ENCODE results near the gene DPM2. TPM values are rescaled to one million over a fixed set of nuclear protein-coding genes. Genes with fewer than 3 reads are reported as not detected.
A peak's percentile ranks its signal among the peaks of the same experiment; 100 is the strongest.

The DPM2 gene
- total RNA-seq, 2 donors from 2014 or later: 45.7 TPM

DNA sequence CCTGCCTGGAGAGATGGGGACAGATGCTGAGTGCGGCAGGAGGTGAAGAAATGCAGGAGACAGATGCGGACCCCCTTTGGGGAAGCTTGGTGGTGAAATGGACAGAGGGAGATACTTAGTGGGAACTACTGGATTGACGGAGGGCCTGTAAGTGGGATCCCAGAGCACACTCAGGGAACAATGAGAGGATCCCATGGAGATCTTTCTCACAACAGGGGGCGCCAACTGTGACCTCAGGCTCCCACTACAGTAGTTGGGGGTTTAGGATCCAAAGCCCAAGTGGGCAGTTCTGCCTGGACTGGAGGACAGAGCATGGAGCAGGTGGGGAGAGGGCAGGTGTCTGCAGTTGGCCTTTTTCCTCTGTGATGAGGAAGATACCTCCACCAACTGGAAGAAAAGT, 3.4 kb downstream of the DPM2 start:
- Histone ChIP-seq H3K4me1 (ENCODE audit: control insufficient read depth, insufficient read depth, low read length) (no peaks in the 10 kb centered on the region), H3K27ac (ENCODE audit: low read depth, low read length) (no peak overlapping the region), H3K9me3 (ENCODE audit: control insufficient read depth, low read length) (no peaks in the 10 kb centered on the region), H3K4me3 (ENCODE audit: low read length) (no peak overlapping the region), H3K9ac (ENCODE audit: extremely low read depth, low read length, poor library complexity, severe bottlenecking) (no peak overlapping the region), H3K27me3 (ENCODE audit: control insufficient read depth, insufficient read depth, low read length, poor library complexity, severe bottlenecking) (peaks cover 11% of the 10 kb centered on the region), H3K36me3 (ENCODE audit: control insufficient read depth, insufficient read depth, low read length) (no peaks in the 10 kb centered on the region)
- no peak for DNase-seq
- Mint-ChIP-seq H3K4me1 (peaks cover 30% of the 10 kb centered on the region), H3K27me3 (ENCODE audit: insufficient read depth) (peaks cover 13% of the 10 kb centered on the region), H3K4me3 (no peak overlapping the region), H3K27ac (peak overlapping the region; percentile 83), H3K9me3 (no peaks in the 10 kb centered on the region), H3K36me3 (ENCODE audit: low read depth) (peaks cover 7% of the 10 kb centered on the region)
- no peak for TF ChIP-seq CTCF (conservative IDR thresholded peaks at IDR 0.05)
- 94 to 95% methylated on average over 4 of the region's 4 CpGs for WGBS, 2 experiments (ENCODE audit: insufficient coverage in 1 of 2, insufficient read length in 1 of 2)

- TF ChIP-seq CTCF (conservative IDR thresholded peaks at IDR 0.05): no peak
- Histone ChIP-seq H3K9ac (ENCODE audit: extremely low read depth, low read length, poor library complexity, severe bottlenecking) (no peak overlapping the region), H3K27me3 (ENCODE audit: control insufficient read depth, insufficient read depth, low read length, poor library complexity, severe bottlenecking) (peaks cover 38% of the 10 kb centered on the region), H3K4me3 (ENCODE audit: low read length) (peak overlapping the region; percentile 77), H3K36me3 (ENCODE audit: control insufficient read depth, insufficient read depth, low read length) (no peaks in the 10 kb centered on the region), H3K4me1 (ENCODE audit: control insufficient read depth, insufficient read depth, low read length) (no peaks in the 10 kb centered on the region), H3K27ac (ENCODE audit: low read depth, low read length) (no peak overlapping the region), H3K9me3 (ENCODE audit: control insufficient read depth, low read length) (no peaks in the 10 kb centered on the region)
- Mint-ChIP-seq H3K4me3 (peak overlapping the region; percentile 48), H3K27ac (peak overlapping the region; percentile 17), H3K27me3 (ENCODE audit: insufficient read depth) (peaks cover 38% of the 10 kb centered on the region), H3K9me3 (no peaks in the 10 kb centered on the region), H3K4me1 (peaks cover 18% of the 10 kb centered on the region), H3K36me3 (ENCODE audit: low read depth) (peaks cover 7% of the 10 kb centered on the region)
- DNase-seq: peak; percentile 76
- 38 to 39% methylated on average over 14 to 18 of the region's 18 CpGs for WGBS, 2 experiments (ENCODE audit: insufficient coverage in 1 of 2, insufficient read length in 1 of 2)
Observed at GRCh38 chr9:127931092-127931881, 6.4 kb downstream of the DPM2 start.

DNA sequence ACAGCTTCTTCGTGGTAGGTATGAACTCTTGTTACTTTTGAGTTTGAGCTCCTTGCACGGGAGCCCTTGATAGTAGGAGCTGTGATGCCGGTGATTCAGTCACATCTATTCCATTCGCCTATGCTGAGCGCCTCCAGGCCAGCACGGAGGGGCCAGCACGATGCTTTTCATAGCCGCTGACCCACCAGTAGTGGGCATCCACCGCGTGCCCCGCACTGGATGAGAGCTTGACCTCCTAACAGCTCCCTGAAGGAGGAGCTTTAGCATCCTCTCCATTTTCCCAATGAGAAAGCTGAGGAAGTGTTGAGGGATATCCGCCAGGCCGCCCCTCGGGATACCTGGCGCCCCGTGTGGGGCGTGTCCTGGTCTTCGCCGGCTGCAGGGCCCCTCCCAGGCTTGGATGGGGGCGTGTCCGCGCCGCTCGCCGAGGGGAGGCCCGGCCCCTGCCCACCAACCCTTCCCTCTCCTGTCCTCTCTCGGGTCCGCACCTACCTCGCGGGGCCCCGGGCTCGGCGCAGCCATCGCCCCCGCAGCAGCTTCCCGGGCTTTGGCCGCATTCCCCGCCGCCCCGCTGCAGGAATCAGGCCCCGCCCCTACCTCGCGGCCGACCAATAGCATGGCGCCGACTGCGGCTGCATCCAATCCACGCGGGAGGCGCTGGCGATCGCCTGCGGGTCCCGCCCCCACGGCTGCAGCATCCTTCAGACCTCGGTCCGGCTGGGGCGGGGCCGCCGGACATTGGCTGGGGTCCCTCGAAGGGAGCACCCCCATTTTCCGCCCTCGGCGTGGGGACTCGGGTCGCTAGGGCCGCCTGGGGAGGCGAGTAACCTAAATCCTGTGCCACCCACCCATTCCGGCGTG, 7.2 kb downstream of the DPM2 start, which contains the start of gene PIP5KL1:
Gene PIP5KL1, minus strand, starts transcription at position 547 of the 861 bp plus-strand sequence. Its CDS starts 25 bp downstream, at position 522.
- Mint-ChIP-seq H3K36me3 (ENCODE audit: low read depth) (peaks cover 2% of the 10 kb centered on the region), H3K9me3 (no peaks in the 10 kb centered on the region), H3K4me1 (peaks cover 12% of the 10 kb centered on the region), H3K27me3 (ENCODE audit: insufficient read depth) (peaks cover 46% of the 10 kb centered on the region), H3K27ac (peak within 1 kb of the TSS; percentile 17), H3K4me3 (peak within 1 kb of the TSS; percentile 48)
- peaks cover 44% of the 10 kb centered on the region for H3K27me3 ChIP-seq (ENCODE audit: control insufficient read depth, insufficient read depth, low read length, poor library complexity, severe bottlenecking)
- H3K4me1 ChIP-seq (ENCODE audit: control insufficient read depth, insufficient read depth, low read length): no peaks in the 10 kb centered on the region
- H3K9me3 ChIP-seq (ENCODE audit: control insufficient read depth, low read length): no peaks in the 10 kb centered on the region
- DNase-seq: peak; percentile 96
- no peak within 1 kb of the TSS for H3K27ac ChIP-seq (ENCODE audit: low read depth, low read length)
- peak; percentile 49 for TF ChIP-seq CTCF (conservative IDR thresholded peaks at IDR 0.05)
- no peak within 1 kb of the TSS for H3K9ac ChIP-seq (ENCODE audit: extremely low read depth, low read length, poor library complexity, severe bottlenecking)
- no peaks in the 10 kb centered on the region for H3K36me3 ChIP-seq (ENCODE audit: control insufficient read depth, insufficient read depth, low read length)
- WGBS, 2 experiments (ENCODE audit: insufficient coverage in 1 of 2, insufficient read length in 1 of 2): 2 to 5% methylated on average over 16 to 70 of the region's 70 CpGs
- peak within 1 kb of the TSS; percentile 77 for H3K4me3 ChIP-seq (ENCODE audit: low read length)

Data from endodermal cell (in vitro differentiated cells).